Esophagus squamous epithelium (tissue), 5 donors: ENCODE data around the gene MAB21L4. TPM values are rescaled to one million over a fixed set of nuclear protein-coding genes. Genes with fewer than 3 reads are reported as not detected.

Experiments
- DNase-seq: peaks from one replicate; lab custom pipeline; 2025; lab: John Stamatoyannopoulos, UW
- H3K27ac ChIP-seq, 4 donors: fragments of 200-600 bp; sonication (generic); one replicate each; pipeline ENCODE4 v1.5.1; 2016 to 2019; ENCODE audit warnings: mild to moderate bottlenecking in 1 of 4
- H3K27me3 ChIP-seq, 4 donors: fragments of 200-600 bp; sonication (generic); 1 replicate in 3 of 4; 2 replicates in 1 of 4; pipeline versions ENCODE4 v1.5.1 to v1.6.0; 2017 to 2021; ENCODE audit warnings: antibody characterized with exemption in 1 of 4
- H3K36me3 ChIP-seq, 3 donors: fragments of 200-600 bp; sonication (generic); one replicate each; pipeline ENCODE4 v1.5.1; 2016 to 2019
- H3K4me1 ChIP-seq, 3 donors: fragments of 200-600 bp; sonication (generic); one replicate each; pipeline ENCODE4 v1.5.1; 2017 to 2019
- H3K4me3 ChIP-seq, 4 donors: fragments of 200-600 bp; sonication (generic); 1 replicate in 3 of 4; 2 replicates in 1 of 4; pipeline ENCODE4 v1.5.1; 2016 to 2019; ENCODE audit warnings: mild to moderate bottlenecking in 2 of 4, moderate library complexity in 1 of 4
- H3K9me3 ChIP-seq, 3 donors: fragments of 200-600 bp; sonication (generic); one replicate each; pipeline ENCODE4 v1.5.1; 2016 to 2019
- POLR2A ChIP-seq, 4 donors: fragments of 450-650 bp; IDR thresholded peaks; one replicate each; pipeline ENCODE4 v1.6.1; 2017; ENCODE audit warnings: antibody characterized with exemption in 4 of 4, mild to moderate bottlenecking in 4 of 4, moderate library complexity in 3 of 4
- WGBS, 2 donors: methylation state at CpG; one replicate each; pipeline ENCODE4 v1.1.5; 2018; 5-methylcytosine and 5-hydroxymethylcytosine counted together
- intact Hi-C: fragments of 100-400 bp; cut with DNase I; formaldehyde crosslinking; loops from one replicate; pipeline ENCODE4 v1.15.0; 2022
- total RNA-seq, 4 donors: library from RNA; depleted of rRNA; stranded (reverse); fragments of >200 nt; gene quantifications; one replicate each; pipeline ENCODE4 v1.1.0, GENCODE V29; 2016
- TF ChIP-seq, protein P1 (sequence below), 6 experiments: fragments of 450-650 bp in 4 of 6; fragments of 200-600 bp in 2 of 6; sonication (generic) in 2 of 6; IDR thresholded peaks; one replicate each; pipeline ENCODE4 v1.5.1; 2016 to 2019; ENCODE audit warnings: antibody characterized with exemption in 6 of 6, mild to moderate bottlenecking in 4 of 6, moderate library complexity in 4 of 6
- donor health status: DM: yes; HTN: yes; CAD: no.

Gene MAB21L4
- total RNA-seq, 4 donors from 2014 or later: 105 to 440 (median 163) TPM

GRCh38 chr2:240893363-240893844 is 2.6 kb downstream of the MAB21L4 start:
- DNase-seq: no peak
- Histone ChIP-seq H3K9me3 (no peaks in the 10 kb centered on the region), H3K4me1 (peaks cover 29 to 91% (median 29%) of the 10 kb centered on the region in 3 donors), H3K27me3 (peaks cover 0 to 3% (median 0%) of the 10 kb centered on the region in 4 donors), H3K27ac (peak overlapping the region; percentile 36 to 92 (median 92)), H3K36me3 (peaks cover 0 to 31% (median 4%) of the 10 kb centered on the region in 3 donors), H3K4me3 (peak overlapping the region; percentile 39 to 57 (median 48))
- intact Hi-C loops: no loop called here
- TF ChIP-seq, protein P1, sequence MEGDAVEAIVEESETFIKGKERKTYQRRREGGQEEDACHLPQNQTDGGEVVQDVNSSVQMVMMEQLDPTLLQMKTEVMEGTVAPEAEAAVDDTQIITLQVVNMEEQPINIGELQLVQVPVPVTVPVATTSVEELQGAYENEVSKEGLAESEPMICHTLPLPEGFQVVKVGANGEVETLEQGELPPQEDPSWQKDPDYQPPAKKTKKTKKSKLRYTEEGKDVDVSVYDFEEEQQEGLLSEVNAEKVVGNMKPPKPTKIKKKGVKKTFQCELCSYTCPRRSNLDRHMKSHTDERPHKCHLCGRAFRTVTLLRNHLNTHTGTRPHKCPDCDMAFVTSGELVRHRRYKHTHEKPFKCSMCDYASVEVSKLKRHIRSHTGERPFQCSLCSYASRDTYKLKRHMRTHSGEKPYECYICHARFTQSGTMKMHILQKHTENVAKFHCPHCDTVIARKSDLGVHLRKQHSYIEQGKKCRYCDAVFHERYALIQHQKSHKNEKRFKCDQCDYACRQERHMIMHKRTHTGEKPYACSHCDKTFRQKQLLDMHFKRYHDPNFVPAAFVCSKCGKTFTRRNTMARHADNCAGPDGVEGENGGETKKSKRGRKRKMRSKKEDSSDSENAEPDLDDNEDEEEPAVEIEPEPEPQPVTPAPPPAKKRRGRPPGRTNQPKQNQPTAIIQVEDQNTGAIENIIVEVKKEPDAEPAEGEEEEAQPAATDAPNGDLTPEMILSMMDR (IDR thresholded peaks at IDR 0.05): peak in 2 of 6 experiments; percentile 14 to 60
- TF ChIP-seq POLR2A (IDR thresholded peaks at IDR 0.05): peak in 1 of 4 donors; percentile 6
- no CpG with 5 or more reads among the region's 17 CpGs for WGBS, 2 donors

- peaks cover 24 to 86% (median 25%) of the 10 kb centered on the region in 3 donors for H3K4me1 ChIP-seq
- H3K36me3 ChIP-seq: peaks cover 0 to 36% (median 4%) of the 10 kb centered on the region in 3 donors
- H3K4me3 ChIP-seq: peak overlapping the region; percentile 39 to 57 (median 48)
- WGBS, 2 donors: 43 to 50% methylated on average over 2 to 4 of the region's 12 CpGs
- DNase-seq: no peak
- H3K27ac ChIP-seq: peak overlapping the region in 3 of 4 donors; percentile 92
- peaks cover 0 to 3% (median 0%) of the 10 kb centered on the region in 4 donors for H3K27me3 ChIP-seq
- no peaks in the 10 kb centered on the region for H3K9me3 ChIP-seq
- no peak for TF ChIP-seq POLR2A (IDR thresholded peaks at IDR 0.05)
- TF ChIP-seq, protein P1 (IDR thresholded peaks at IDR 0.05): no peak
- intact Hi-C loops: no loop called here
These were observed 3.0 kb downstream of the MAB21L4 start for GRCh38 chr2:240892925-240893324.

- Histone ChIP-seq H3K4me1 (peaks cover 19 to 81% (median 20%) of the 10 kb centered on the region in 3 donors), H3K27me3 (peaks cover 0 to 3% (median 0%) of the 10 kb centered on the region in 4 donors), H3K9me3 (no peaks in the 10 kb centered on the region), H3K27ac (peak overlapping the region in 3 of 4 donors; percentile 92), H3K4me3 (peak overlapping the region in 3 of 4 donors; percentile 39 to 57 (median 53)), H3K36me3 (peaks cover 0 to 42% (median 4%) of the 10 kb centered on the region in 3 donors)
- TF ChIP-seq, protein P1 (IDR thresholded peaks at IDR 0.05): no peak
- no peak for TF ChIP-seq POLR2A (IDR thresholded peaks at IDR 0.05)
- no peak for DNase-seq
- 72 to 96% methylated on average over 4 of the region's 9 CpGs for WGBS, 2 donors
- intact Hi-C loops: no loop called here
These were observed 3.6 kb downstream of the MAB21L4 start for GRCh38 chr2:240892356-240892755.

- H3K9me3 ChIP-seq: no peaks in the 10 kb centered on the region
- no peak for TF ChIP-seq POLR2A (IDR thresholded peaks at IDR 0.05)
- TF ChIP-seq, protein P1 (IDR thresholded peaks at IDR 0.05): no peak
- 77% methylated on average over 17 of the region's 20 CpGs; no CpG with 5 or more reads in 1 of the 2 donors for WGBS, 2 donors
- peak overlapping the region in 3 of 4 donors; percentile 39 to 57 (median 53) for H3K4me3 ChIP-seq
- peak overlapping the region in 3 of 4 donors; percentile 92 for H3K27ac ChIP-seq
- H3K4me1 ChIP-seq: peaks cover 14 to 74% (median 14%) of the 10 kb centered on the region in 3 donors
- H3K36me3 ChIP-seq: peaks cover 0 to 48% (median 4%) of the 10 kb centered on the region in 3 donors
- intact Hi-C loops: no loop called here
- no peak for DNase-seq
- peaks cover 0 to 3% (median 0%) of the 10 kb centered on the region in 4 donors for H3K27me3 ChIP-seq
These were observed 4.2 kb downstream of the MAB21L4 start for GRCh38 chr2:240891492-240892340.
